NOMO-1 treated with DMSO at 0.1 percent for 48 hours (cell line): ENCODE results near the gene CABP7.
"Not testable (repeated sequence)": the region's sequence is repeated elsewhere in the genome, so short reads cannot be mapped to it uniquely, and the experiment has no call there.

ENCODE experiments used
- DNase-seq: peaks from one replicate; lab custom pipeline; 2025; ENCODE audit not compliant: unreplicated experiment; lab: John Stamatoyannopoulos, UW

CABP7 gene

GRCh38 chr22:29744902-29745301 lies 25.1 kb downstream of the CABP7 start:
- DNase-seq = no peak

GRCh38 chr22:29747832-29748231 lies 28.0 kb downstream of the CABP7 start:
- DNase-seq = no peak

- no peak for DNase-seq
These were observed 28.6 kb downstream of the CABP7 start for GRCh38 chr22:29748248-29748893.

GRCh38 chr22:29750029-29750428 lies 30.2 kb downstream of the CABP7 start:
- DNase-seq = no peak

GRCh38 chr22:29750559-29751538 lies 31.0 kb downstream of the CABP7 start:
- DNase-seq = peak; percentile 82

GRCh38 chr22:29751669-29752068 lies 31.9 kb downstream of the CABP7 start:
- no peak for DNase-seq

- no peak for DNase-seq
These were observed 34.2 kb downstream of the CABP7 start for GRCh38 chr22:29753808-29754657.

- DNase-seq = not testable (repeated sequence)
These were observed 35.0 kb downstream of the CABP7 start for GRCh38 chr22:29754658-29755395.

- DNase-seq = no peak
These were observed 36.1 kb downstream of the CABP7 start for GRCh38 chr22:29755889-29756288.

- DNase-seq = no peak
These were observed 36.5 kb downstream of the CABP7 start for GRCh38 chr22:29756341-29756740.

GRCh38 chr22:29757096-29757495 lies 37.3 kb downstream of the CABP7 start:
- no peak for DNase-seq

- DNase-seq = no peak
These were observed 38.3 kb downstream of the CABP7 start for GRCh38 chr22:29758068-29758622.

- no peak for DNase-seq
These were observed 39.2 kb downstream of the CABP7 start for GRCh38 chr22:29758959-29759358.

GRCh38 chr22:29762263-29762662 lies 42.5 kb downstream of the CABP7 start:
- DNase-seq = no peak

GRCh38 chr22:29765905-29766631 lies 46.3 kb downstream of the CABP7 start:
- DNase-seq = peak; percentile 65

GRCh38 chr22:29766632-29767170 lies 46.9 kb downstream of the CABP7 start, which contains the start of gene ZMAT5:
Gene ZMAT5 (minus strand): TSS chr22:29767007. CDS start chr22:29748544, 18,463 bp downstream.
- DNase-seq = peak; percentile 99

- DNase-seq = peak; percentile 88
These were observed 47.6 kb downstream of the CABP7 start, which contains the start of gene UQCR10 for GRCh38 chr22:29767171-29768051. Gene UQCR10 (plus strand): TSS chr22:29767369. CDS start chr22:29767399, 30 bp downstream.
